Measurements from ENCODE around the gene POLD1. TPM values are rescaled to one million over a fixed set of nuclear protein-coding genes. Genes with fewer than 3 reads are reported as not detected.

The POLD1 gene
- total and polyA plus RNA-seq, 2 of the 13 experiments (the other 11 are each of a cell fraction or from before 2014, with no cell fraction given), result 17.4 to 54.0 TPM

DNA sequence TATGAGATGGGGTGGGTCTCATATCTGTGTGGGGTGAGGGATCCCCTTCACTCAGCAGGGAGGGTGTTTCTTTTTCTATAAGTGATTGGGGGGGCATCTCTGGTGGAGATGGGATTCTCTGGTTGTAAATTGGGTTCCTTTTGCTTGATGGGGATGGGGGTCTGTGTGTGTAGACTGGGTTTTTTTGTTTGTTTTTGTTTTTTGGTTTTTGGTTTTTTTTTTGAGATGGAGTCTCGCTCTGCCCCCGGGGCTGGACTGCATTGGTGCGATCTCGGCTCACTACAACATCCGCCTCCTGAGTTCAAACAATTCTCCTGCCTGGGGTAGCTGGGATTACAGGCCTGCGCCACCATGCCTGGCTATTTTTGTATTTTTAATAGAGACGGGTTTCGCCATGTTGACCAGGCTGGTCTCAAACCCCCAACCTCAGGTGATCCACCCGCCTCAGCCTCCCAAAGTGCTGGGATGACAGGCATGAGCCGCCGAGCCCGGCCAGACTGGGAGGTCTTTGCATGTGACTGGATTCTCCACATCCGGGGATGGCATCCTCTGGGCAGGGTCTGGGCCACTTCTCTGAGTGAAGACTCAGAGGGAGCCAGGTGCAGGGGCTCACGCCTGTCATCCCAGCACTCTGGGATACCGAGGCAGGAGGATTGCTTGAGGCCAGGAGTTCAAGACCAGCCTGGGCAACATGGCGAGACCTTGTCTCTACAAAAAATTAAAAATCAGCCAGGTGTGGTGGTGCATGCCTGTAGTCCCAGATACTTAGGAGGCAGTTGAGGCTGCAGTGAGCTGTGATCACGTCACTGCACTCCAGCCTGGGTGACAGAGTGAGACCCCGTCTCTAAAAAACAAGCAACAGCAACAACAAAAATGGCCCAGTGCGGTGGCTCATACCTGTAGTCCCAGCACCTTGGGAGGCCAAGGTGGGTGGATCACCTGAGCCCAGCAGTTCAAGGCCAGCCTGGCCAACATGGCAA is 49.3 kb downstream of the POLD1 start:
- no TSS peak for BruUV-seq (replicated peaks)
- DNase-seq (ENCODE audit: low spot score) (no peak), FAIRE-seq (no peak), ATAC-seq (no peak)
- Histone ChIP-seq H3K36me3 (replicated peaks in 1 of 2; ENCODE audit: control insufficient read depth in 1 of 2, insufficient read depth in 2 of 2, low read length in 2 of 2) (no peaks in the 10 kb centered on the region), H3K27me3 (ENCODE audit: control insufficient read depth in 1 of 2, insufficient read depth in 2 of 2, low read length in 2 of 2) (peaks cover 10 to 29% of the 10 kb centered on the region in 2 experiments; a peak in 4 of 5 replicates), H3K79me2 (ENCODE audit: insufficient read depth, low read length) (no peaks in the 10 kb centered on the region), H3K4me1 (ENCODE audit: insufficient read depth, low read length) (peaks cover 10% of the 10 kb centered on the region), H3K4me3 (replicated peaks in 1 of 3; ENCODE audit: insufficient read depth in 1 of 3, low read depth in 2 of 3, low read length in 3 of 3) (no peak overlapping the region), H2AFZ (ENCODE audit: low read length) (no peak overlapping the region), H3K9me3 (ENCODE audit: low read length) (no peaks in the 10 kb centered on the region), H3K27ac (ENCODE audit: extremely low read length, insufficient read depth, low read length) (no peak overlapping the region), H3K9ac (ENCODE audit: insufficient read depth, low read depth, low read length) (no peak overlapping the region), H3K4me2 (ENCODE audit: low read depth, low read length) (no peak overlapping the region), H4K20me1 (ENCODE audit: insufficient read depth, low read length) (no peaks in the 10 kb centered on the region)
- in situ Hi-C loops (cut with HindIII; ENCODE audit: extremely low pct_ligation_motif_present, low pct_unique_long_range_greater_than_20kb), result no loop called here
- 62% methylated on average over 18 of the region's 19 CpGs for WGBS (ENCODE audit: low lambda C conversion rate)
- intact Hi-C loops (cut with micrococcal nuclease; ENCODE audit: unreplicated experiment), result no loop called here
- ChIA-PET POLR2A (no interaction called here), CTCF (ENCODE audit: low intra/inter-chr PET ratio, low total read pairs) (no interaction called here)
- TF ChIP-seq ZNF605 (CRISPR knock-in tag; IDR thresholded peaks at IDR 0.05) (no peak), SP140L (CRISPR knock-in tag; IDR thresholded peaks at IDR 0.05; ENCODE audit: borderline replicate concordance) (no peak), ZNF136 (CRISPR knock-in tag; IDR thresholded peaks at IDR 0.05; ENCODE audit: low read depth) (no peak), KDM1A (CRISPR knock-in tag; IDR thresholded peaks at IDR 0.05) (no peak), HNF4A (CRISPR knock-in tag; IDR thresholded peaks at IDR 0.05) (no peak), SRSF4 (IDR thresholded peaks at IDR 0.05; ENCODE audit: low read depth, low read length, poor library complexity, severe bottlenecking) (no peak)
- TF ChIP-seq, protein P1, sequence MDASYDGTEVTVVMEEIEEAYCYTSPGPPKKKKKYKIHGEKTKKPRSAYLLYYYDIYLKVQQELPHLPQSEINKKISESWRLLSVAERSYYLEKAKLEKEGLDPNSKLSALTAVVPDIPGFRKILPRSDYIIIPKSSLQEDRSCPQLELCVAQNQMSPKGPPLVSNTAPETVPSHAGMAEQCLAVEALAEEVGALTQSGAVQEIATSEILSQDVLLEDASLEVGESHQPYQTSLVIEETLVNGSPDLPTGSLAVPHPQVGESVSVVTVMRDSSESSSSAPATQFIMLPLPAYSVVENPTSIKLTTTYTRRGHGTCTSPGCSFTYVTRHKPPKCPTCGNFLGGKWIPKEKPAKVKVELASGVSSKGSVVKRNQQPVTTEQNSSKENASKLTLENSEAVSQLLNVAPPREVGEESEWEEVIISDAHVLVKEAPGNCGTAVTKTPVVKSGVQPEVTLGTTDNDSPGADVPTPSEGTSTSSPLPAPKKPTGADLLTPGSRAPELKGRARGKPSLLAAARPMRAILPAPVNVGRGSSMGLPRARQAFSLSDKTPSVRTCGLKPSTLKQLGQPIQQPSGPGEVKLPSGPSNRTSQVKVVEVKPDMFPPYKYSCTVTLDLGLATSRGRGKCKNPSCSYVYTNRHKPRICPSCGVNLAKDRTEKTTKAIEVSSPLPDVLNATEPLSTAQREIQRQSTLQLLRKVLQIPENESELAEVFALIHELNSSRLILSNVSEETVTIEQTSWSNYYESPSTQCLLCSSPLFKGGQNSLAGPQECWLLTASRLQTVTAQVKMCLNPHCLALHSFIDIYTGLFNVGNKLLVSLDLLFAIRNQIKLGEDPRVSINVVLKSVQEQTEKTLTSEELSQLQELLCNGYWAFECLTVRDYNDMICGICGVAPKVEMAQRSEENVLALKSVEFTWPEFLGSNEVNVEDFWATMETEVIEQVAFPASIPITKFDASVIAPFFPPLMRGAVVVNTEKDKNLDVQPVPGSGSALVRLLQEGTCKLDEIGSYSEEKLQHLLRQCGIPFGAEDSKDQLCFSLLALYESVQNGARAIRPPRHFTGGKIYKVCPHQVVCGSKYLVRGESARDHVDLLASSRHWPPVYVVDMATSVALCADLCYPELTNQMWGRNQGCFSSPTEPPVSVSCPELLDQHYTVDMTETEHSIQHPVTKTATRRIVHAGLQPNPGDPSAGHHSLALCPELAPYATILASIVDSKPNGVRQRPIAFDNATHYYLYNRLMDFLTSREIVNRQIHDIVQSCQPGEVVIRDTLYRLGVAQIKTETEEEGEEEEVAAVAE (CRISPR knock-in tag; IDR thresholded peaks at IDR 0.05; ENCODE audit: borderline replicate concordance), result no peak
- TF ChIP-seq, protein P2, sequence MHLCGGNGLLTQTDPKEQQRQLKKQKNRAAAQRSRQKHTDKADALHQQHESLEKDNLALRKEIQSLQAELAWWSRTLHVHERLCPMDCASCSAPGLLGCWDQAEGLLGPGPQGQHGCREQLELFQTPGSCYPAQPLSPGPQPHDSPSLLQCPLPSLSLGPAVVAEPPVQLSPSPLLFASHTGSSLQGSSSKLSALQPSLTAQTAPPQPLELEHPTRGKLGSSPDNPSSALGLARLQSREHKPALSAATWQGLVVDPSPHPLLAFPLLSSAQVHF (CRISPR knock-in tag; IDR thresholded peaks at IDR 0.05), result no peak
- TF ChIP-seq, protein P3, sequence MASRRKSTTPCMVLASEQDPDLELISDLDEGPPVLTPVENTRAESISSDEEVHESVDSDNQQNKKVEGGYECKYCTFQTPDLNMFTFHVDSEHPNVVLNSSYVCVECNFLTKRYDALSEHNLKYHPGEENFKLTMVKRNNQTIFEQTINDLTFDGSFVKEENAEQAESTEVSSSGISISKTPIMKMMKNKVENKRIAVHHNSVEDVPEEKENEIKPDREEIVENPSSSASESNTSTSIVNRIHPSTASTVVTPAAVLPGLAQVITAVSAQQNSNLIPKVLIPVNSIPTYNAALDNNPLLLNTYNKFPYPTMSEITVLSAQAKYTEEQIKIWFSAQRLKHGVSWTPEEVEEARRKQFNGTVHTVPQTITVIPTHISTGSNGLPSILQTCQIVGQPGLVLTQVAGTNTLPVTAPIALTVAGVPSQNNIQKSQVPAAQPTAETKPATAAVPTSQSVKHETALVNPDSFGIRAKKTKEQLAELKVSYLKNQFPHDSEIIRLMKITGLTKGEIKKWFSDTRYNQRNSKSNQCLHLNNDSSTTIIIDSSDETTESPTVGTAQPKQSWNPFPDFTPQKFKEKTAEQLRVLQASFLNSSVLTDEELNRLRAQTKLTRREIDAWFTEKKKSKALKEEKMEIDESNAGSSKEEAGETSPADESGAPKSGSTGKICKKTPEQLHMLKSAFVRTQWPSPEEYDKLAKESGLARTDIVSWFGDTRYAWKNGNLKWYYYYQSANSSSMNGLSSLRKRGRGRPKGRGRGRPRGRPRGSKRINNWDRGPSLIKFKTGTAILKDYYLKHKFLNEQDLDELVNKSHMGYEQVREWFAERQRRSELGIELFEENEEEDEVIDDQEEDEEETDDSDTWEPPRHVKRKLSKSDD (CRISPR knock-in tag; IDR thresholded peaks at IDR 0.05; ENCODE audit: low read depth), result no peak

All from HepG2 (cell line).